ENCODE data around the gene REL.
"Not testable (repeated sequence)": the region's sequence is repeated elsewhere in the genome, so short reads cannot be mapped to it uniquely, and the experiment has no call there.

Gene REL

GRCh38 chr2:60847854-60848253 is 33.5 kb upstream of the REL start:
- no peak for DNase-seq (ENCODE audit: low read depth)
- H3K27me3 ChIP-seq (replicated peaks; ENCODE audit: control insufficient read depth, insufficient read depth, low read length), result no peaks in the 10 kb centered on the region
- H3K36me3 ChIP-seq (ENCODE audit: control insufficient read depth, insufficient read depth, low read length, severe bottlenecking), result no peaks in the 10 kb centered on the region
- H3K9me3 ChIP-seq (ENCODE audit: control insufficient read depth, low read length), result peaks cover 4% of the 10 kb centered on the region
- no peaks in the 10 kb centered on the region for H3K4me1 ChIP-seq (ENCODE audit: control insufficient read depth, insufficient read depth, low read length)
- no peak overlapping the region for H3K4me3 ChIP-seq (ENCODE audit: low read length)
- no peak overlapping the region for H3K9ac ChIP-seq (ENCODE audit: low read length)

- Histone ChIP-seq H3K27me3 (replicated peaks; ENCODE audit: control insufficient read depth, insufficient read depth, low read length) (no peaks in the 10 kb centered on the region), H3K4me3 (ENCODE audit: low read length) (no peak overlapping the region)
Measured at GRCh38 chr2:60849187-60849586, 32.2 kb upstream of the REL start.

GRCh38 chr2:60852282-60852860 is 29.0 kb upstream of the REL start:
- no peaks in the 10 kb centered on the region for H3K4me1 ChIP-seq (ENCODE audit: control insufficient read depth, insufficient read depth, low read length)
- H3K4me3 ChIP-seq (ENCODE audit: low read length), result no peak overlapping the region
- no peaks in the 10 kb centered on the region for H3K36me3 ChIP-seq (ENCODE audit: control insufficient read depth, insufficient read depth, low read length, severe bottlenecking)
- H3K9ac ChIP-seq (ENCODE audit: low read length), result no peak overlapping the region
- peaks cover 3% of the 10 kb centered on the region for H3K27me3 ChIP-seq (replicated peaks; ENCODE audit: control insufficient read depth, insufficient read depth, low read length)
- H3K9me3 ChIP-seq (ENCODE audit: control insufficient read depth, low read length), result no peaks in the 10 kb centered on the region
- DNase-seq (ENCODE audit: low read depth), result no peak

More at GRCh38 chr2:60849187-60849586, 32.2 kb upstream of the REL start:
- Histone ChIP-seq H3K4me1 (ENCODE audit: control insufficient read depth, insufficient read depth, low read length) (no peaks in the 10 kb centered on the region), H3K36me3 (ENCODE audit: control insufficient read depth, insufficient read depth, low read length, severe bottlenecking) (no peaks in the 10 kb centered on the region), H3K9ac (ENCODE audit: low read length) (no peak overlapping the region), H3K9me3 (ENCODE audit: control insufficient read depth, low read length) (no peaks in the 10 kb centered on the region)
- DNase-seq (ENCODE audit: low read depth), result peak; percentile 23

GRCh38 chr2:60853531-60853930 is 27.8 kb upstream of the REL start:
- Histone ChIP-seq H3K4me3 (ENCODE audit: low read length) (no peak overlapping the region), H3K27me3 (replicated peaks; ENCODE audit: control insufficient read depth, insufficient read depth, low read length) (peaks cover 3% of the 10 kb centered on the region), H3K36me3 (ENCODE audit: control insufficient read depth, insufficient read depth, low read length, severe bottlenecking) (no peaks in the 10 kb centered on the region), H3K9ac (ENCODE audit: low read length) (no peak overlapping the region), H3K4me1 (ENCODE audit: control insufficient read depth, insufficient read depth, low read length) (no peaks in the 10 kb centered on the region), H3K9me3 (ENCODE audit: control insufficient read depth, low read length) (no peaks in the 10 kb centered on the region)
- DNase-seq (ENCODE audit: low read depth), result no peak

GRCh38 chr2:60855989-60856669 is 25.2 kb upstream of the REL start:
- Histone ChIP-seq H3K9me3 (ENCODE audit: control insufficient read depth, low read length) (no peaks in the 10 kb centered on the region), H3K4me1 (ENCODE audit: control insufficient read depth, insufficient read depth, low read length) (no peaks in the 10 kb centered on the region)

GRCh38 chr2:60857056-60857455 is 24.3 kb upstream of the REL start:
- Histone ChIP-seq H3K9me3 (ENCODE audit: control insufficient read depth, low read length) (peaks cover 4% of the 10 kb centered on the region), H3K4me3 (ENCODE audit: low read length) (no peak overlapping the region), H3K36me3 (ENCODE audit: control insufficient read depth, insufficient read depth, low read length, severe bottlenecking) (no peaks in the 10 kb centered on the region), H3K9ac (ENCODE audit: low read length) (no peak overlapping the region), H3K27me3 (replicated peaks; ENCODE audit: control insufficient read depth, insufficient read depth, low read length) (peaks cover 3% of the 10 kb centered on the region), H3K4me1 (ENCODE audit: control insufficient read depth, insufficient read depth, low read length) (no peaks in the 10 kb centered on the region)
- DNase-seq (ENCODE audit: low read depth), result no peak

More at GRCh38 chr2:60855989-60856669, 25.2 kb upstream of the REL start:
- Histone ChIP-seq H3K27me3 (replicated peaks; ENCODE audit: control insufficient read depth, insufficient read depth, low read length) (peaks cover 3% of the 10 kb centered on the region), H3K36me3 (ENCODE audit: control insufficient read depth, insufficient read depth, low read length, severe bottlenecking) (no peaks in the 10 kb centered on the region), H3K4me3 (ENCODE audit: low read length) (no peak overlapping the region), H3K9ac (ENCODE audit: low read length) (no peak overlapping the region)
- no peak for DNase-seq (ENCODE audit: low read depth)

- DNase-seq (ENCODE audit: low read depth), result no peak
- Histone ChIP-seq H3K36me3 (ENCODE audit: control insufficient read depth, insufficient read depth, low read length, severe bottlenecking) (no peaks in the 10 kb centered on the region), H3K9me3 (ENCODE audit: control insufficient read depth, low read length) (peaks cover 4% of the 10 kb centered on the region), H3K4me1 (ENCODE audit: control insufficient read depth, insufficient read depth, low read length) (no peaks in the 10 kb centered on the region), H3K4me3 (ENCODE audit: low read length) (no peak overlapping the region), H3K9ac (ENCODE audit: low read length) (no peak overlapping the region), H3K27me3 (replicated peaks; ENCODE audit: control insufficient read depth, insufficient read depth, low read length) (peaks cover 3% of the 10 kb centered on the region)
Measured at GRCh38 chr2:60858897-60859311, 22.5 kb upstream of the REL start.

GRCh38 chr2:60861736-60862135 is 19.6 kb upstream of the REL start:
- DNase-seq (ENCODE audit: low read depth), result no peak
- Histone ChIP-seq H3K36me3 (ENCODE audit: control insufficient read depth, insufficient read depth, low read length, severe bottlenecking) (no peaks in the 10 kb centered on the region), H3K4me1 (ENCODE audit: control insufficient read depth, insufficient read depth, low read length) (no peaks in the 10 kb centered on the region), H3K9ac (ENCODE audit: low read length) (no peak overlapping the region), H3K4me3 (ENCODE audit: low read length) (no peak overlapping the region), H3K9me3 (ENCODE audit: control insufficient read depth, low read length) (peaks cover 4% of the 10 kb centered on the region), H3K27me3 (replicated peaks; ENCODE audit: control insufficient read depth, insufficient read depth, low read length) (no peaks in the 10 kb centered on the region)

GRCh38 chr2:60862642-60863041 is 18.7 kb upstream of the REL start:
- no peak overlapping the region for H3K9ac ChIP-seq (ENCODE audit: low read length)
- H3K9me3 ChIP-seq (ENCODE audit: control insufficient read depth, low read length), result peaks cover 4% of the 10 kb centered on the region
- H3K4me3 ChIP-seq (ENCODE audit: low read length), result no peak overlapping the region
- no peaks in the 10 kb centered on the region for H3K27me3 ChIP-seq (replicated peaks; ENCODE audit: control insufficient read depth, insufficient read depth, low read length)
- no peak for DNase-seq (ENCODE audit: low read depth)
- H3K4me1 ChIP-seq (ENCODE audit: control insufficient read depth, insufficient read depth, low read length), result no peaks in the 10 kb centered on the region
- H3K36me3 ChIP-seq (ENCODE audit: control insufficient read depth, insufficient read depth, low read length, severe bottlenecking), result no peaks in the 10 kb centered on the region

GRCh38 chr2:60865361-60865760 is 16.0 kb upstream of the REL start:
- H3K27me3 ChIP-seq (replicated peaks; ENCODE audit: control insufficient read depth, insufficient read depth, low read length); H3K4me3 ChIP-seq (ENCODE audit: low read length); DNase-seq (ENCODE audit: low read depth); H3K36me3 ChIP-seq (ENCODE audit: control insufficient read depth, insufficient read depth, low read length, severe bottlenecking); H3K4me1 ChIP-seq (ENCODE audit: control insufficient read depth, insufficient read depth, low read length); H3K9me3 ChIP-seq (ENCODE audit: control insufficient read depth, low read length); H3K9ac ChIP-seq (ENCODE audit: low read length): not testable (repeated sequence)

- Histone ChIP-seq H3K36me3 (ENCODE audit: control insufficient read depth, insufficient read depth, low read length, severe bottlenecking) (no peaks in the 10 kb centered on the region), H3K9me3 (ENCODE audit: control insufficient read depth, low read length) (no peaks in the 10 kb centered on the region), H3K4me1 (ENCODE audit: control insufficient read depth, insufficient read depth, low read length) (no peaks in the 10 kb centered on the region), H3K9ac (ENCODE audit: low read length) (no peak overlapping the region), H3K27me3 (replicated peaks; ENCODE audit: control insufficient read depth, insufficient read depth, low read length) (no peaks in the 10 kb centered on the region), H3K4me3 (ENCODE audit: low read length) (no peak overlapping the region)
- DNase-seq (ENCODE audit: low read depth), result no peak
Measured at GRCh38 chr2:60867007-60867406, 14.4 kb upstream of the REL start.

- no peak for DNase-seq (ENCODE audit: low read depth)
- Histone ChIP-seq H3K9ac (ENCODE audit: low read length) (no peak overlapping the region), H3K36me3 (ENCODE audit: control insufficient read depth, insufficient read depth, low read length, severe bottlenecking) (no peaks in the 10 kb centered on the region), H3K27me3 (replicated peaks; ENCODE audit: control insufficient read depth, insufficient read depth, low read length) (no peaks in the 10 kb centered on the region), H3K9me3 (ENCODE audit: control insufficient read depth, low read length) (no peaks in the 10 kb centered on the region), H3K4me1 (ENCODE audit: control insufficient read depth, insufficient read depth, low read length) (no peaks in the 10 kb centered on the region), H3K4me3 (ENCODE audit: low read length) (no peak overlapping the region)
Measured at GRCh38 chr2:60867848-60868247, 13.5 kb upstream of the REL start.
